Muscle of back (tissue), 11 donors: ENCODE measurements around the gene DOCK2. TPM values are rescaled to one million over a fixed set of nuclear protein-coding genes. Genes with fewer than 3 reads are reported as not detected.

Experiments
- DNase-seq, 3 donors: peaks; one replicate each; pipeline versions ENCODE4 v3.0.0 to v3.0.0-alpha.2; 2013
- polyA plus RNA-seq, 10 donors: library from polyadenylated mRNA; unstranded; fragments of 120-200 nt; gene quantifications; one replicate each; pipeline ENCODE4 v1.2.1, GENCODE V29; 2013; ENCODE audit not compliant: insufficient read length in 10 of 10

Gene DOCK2
- polyA plus RNA-seq, 10 donors: 3.0 to 8.6 (median 3.7) TPM

DNA sequence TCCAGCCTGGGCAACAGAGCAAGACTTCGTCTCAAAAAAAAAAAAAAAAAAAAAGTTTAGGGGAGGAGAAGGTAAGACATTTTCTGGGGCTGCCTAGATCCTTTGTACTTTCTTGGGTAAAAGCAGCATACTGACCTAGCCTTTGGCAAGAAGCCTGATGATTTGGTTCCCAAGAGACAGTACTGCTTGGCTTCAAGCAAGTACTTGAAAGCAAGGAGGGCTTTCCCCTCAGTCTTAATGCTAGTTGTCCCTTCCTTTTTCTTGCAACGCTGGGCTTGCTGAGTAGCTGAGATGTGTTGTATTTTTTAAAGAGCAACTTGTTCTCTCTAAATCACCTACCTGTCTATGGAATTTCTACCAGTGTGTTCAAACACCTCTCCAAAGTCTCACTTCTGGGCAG lies 267.0 kb downstream of the DOCK2 start:
- peak; percentile 30 to 60 (median 31) for DNase-seq

GRCh38 chr5:169904508-169904907 lies 267.4 kb downstream of the DOCK2 start:
- DNase-seq: peak; percentile 5 to 38 (median 8)

DNA sequence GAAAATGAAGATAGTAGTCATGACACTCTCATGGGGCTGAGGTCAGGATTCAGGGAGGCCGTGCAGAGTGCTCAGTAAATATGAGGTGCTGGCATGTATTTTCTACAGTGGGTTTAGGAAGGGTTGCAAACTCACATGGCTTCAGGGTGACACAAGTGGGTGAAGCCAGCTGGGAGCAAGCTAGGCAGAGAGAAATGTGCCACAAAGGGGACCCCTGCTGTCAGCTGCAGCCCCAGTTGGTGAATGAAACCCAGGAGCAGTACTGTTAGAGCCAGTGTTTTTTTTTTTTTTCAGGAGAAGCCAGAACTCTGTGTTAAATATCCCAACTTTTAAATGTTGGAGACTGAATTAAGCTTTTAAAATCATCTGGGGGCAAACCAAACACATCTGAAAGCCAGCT lies 267.9 kb downstream of the DOCK2 start:
- peak in 1 of 3 donors; percentile 8 for DNase-seq

DNA sequence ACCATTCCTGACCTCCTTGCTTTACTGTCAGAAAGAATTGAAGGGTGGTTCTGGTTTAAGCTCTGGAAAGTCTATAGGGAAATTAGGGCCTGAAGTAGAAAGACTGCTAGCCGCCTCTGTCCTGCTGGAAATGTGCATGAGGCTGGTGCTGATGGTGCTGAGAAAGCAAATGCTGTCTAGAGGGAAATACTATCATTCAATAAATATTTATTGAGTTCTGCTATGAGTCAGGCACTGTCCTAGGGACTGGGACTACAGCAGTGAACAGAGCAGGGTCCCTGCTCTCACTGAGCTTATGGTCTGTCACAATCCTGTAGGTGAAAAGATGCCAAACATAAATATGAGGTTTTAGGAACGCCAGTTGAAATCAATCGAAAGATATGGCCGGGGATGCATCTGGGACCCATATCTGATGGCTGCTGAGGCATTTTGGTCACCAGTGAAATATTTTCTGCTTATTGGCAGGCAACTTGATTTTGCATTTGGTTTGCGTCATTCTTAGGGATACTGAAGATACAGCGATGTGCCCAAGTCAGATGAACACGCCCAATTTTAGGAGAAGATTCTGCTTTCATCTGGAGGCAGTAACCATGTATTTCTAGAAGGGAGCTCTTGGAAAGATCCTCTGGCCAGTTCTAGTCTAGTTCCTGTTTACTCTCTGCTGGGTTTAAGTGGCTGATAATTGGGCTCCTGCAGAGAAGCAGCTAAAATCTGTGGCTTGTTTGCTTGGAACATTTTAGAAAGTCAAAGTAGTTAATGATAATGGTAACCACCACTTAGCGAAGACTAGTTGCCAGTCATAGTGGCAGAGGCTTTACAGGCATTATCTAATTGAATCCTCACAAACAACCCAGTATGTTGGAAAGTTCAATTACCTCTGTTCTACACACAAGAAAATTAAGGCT lies 269.9 kb downstream of the DOCK2 start:
- DNase-seq: no peak

DNA sequence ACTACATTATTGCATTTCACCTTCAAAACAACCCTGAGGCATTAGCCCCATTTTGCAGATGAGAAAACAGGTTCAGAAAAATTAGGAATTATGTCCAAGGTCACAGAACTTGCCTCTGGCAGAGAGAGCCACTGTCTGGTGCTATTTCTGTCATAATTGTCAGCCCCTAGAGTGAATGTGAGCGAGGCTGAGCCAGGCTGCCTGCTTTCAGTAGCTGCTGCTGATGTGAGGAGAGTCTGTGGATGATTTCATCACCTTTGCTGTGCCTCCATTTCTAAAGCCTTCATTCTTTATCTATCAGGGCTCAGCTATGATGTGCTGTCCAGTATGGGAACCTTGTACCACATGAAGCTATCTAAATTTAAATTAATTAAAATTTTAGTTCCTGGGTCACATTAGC lies 271.8 kb downstream of the DOCK2 start:
- DNase-seq: no peak

- DNase-seq: no peak
Observed at GRCh38 chr5:169909945-169910344, 272.9 kb downstream of the DOCK2 start.

GRCh38 chr5:169910393-169910792 lies 273.3 kb downstream of the DOCK2 start:
- DNase-seq: no peak

GRCh38 chr5:169911448-169912212 lies 274.6 kb downstream of the DOCK2 start:
- no peak for DNase-seq

GRCh38 chr5:169913479-169913878 lies 276.4 kb downstream of the DOCK2 start:
- DNase-seq: no peak

- DNase-seq: peak; percentile 19 to 61 (median 22)
Observed at GRCh38 chr5:169914766-169915165, 277.7 kb downstream of the DOCK2 start.

DNA sequence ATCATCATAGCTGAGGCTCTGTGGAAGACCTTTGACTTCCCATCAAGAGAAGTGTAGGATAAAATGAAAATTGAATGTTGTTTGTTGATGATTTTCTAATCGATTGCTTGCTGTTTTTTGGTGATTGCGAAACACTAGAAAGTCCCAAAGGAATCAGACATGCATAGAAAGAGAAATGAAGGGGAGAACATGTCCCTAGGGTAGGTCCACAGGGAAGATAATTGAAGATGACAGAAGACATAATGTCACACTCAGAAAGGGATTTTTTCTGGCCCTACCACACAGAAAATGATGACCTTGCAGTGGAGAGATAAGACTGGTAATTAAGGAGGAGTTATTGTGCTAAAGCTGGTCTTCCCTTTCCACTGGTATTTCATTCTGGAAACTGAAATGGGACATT lies 280.4 kb downstream of the DOCK2 start:
- no peak for DNase-seq

DNA sequence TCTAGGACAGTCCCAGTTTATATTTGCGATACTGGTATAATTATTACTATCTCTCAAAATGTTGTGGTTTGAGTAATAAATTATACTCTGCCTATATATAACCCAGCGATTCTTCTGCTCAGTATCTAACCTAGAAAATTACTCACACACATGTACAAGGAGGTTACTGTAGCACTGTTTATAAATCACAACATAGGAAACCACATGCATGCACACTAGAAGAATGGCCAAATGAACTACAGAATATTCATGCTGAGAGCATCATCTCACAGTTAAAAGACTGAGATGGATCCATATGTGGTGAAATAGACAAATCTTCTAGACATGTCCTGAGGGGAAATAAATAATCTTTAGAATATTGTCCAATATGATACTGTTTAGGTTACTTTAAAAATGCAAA lies 281.2 kb downstream of the DOCK2 start:
- no peak for DNase-seq

GRCh38 chr5:169920474-169920873 lies 283.4 kb downstream of the DOCK2 start:
- no peak for DNase-seq

GRCh38 chr5:169921384-169921783 lies 284.3 kb downstream of the DOCK2 start:
- no peak for DNase-seq

DNA sequence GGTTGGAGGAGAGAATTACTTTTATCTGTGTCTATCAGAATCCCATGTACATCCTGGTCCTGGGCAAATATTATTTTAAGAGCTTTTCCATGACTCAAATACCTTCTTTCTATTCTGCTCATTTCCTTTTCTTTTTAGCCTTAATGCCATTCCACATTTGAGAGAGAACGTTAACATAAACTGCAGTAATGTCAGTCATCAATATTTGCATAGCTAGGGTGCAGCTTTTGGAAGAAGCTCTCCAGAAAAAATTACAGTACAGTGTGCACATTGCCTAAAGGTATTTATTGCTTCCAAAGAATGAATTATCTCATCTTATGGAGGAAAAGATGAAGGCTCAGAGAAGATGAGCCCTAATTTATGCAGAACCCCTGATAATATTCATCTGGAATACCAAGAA lies 284.9 kb downstream of the DOCK2 start:
- no peak for DNase-seq

- no peak for DNase-seq
Observed at GRCh38 chr5:169922474-169922873, 285.4 kb downstream of the DOCK2 start.

- DNase-seq: no peak
Observed at GRCh38 chr5:169923988-169924387, 286.9 kb downstream of the DOCK2 start.

DNA sequence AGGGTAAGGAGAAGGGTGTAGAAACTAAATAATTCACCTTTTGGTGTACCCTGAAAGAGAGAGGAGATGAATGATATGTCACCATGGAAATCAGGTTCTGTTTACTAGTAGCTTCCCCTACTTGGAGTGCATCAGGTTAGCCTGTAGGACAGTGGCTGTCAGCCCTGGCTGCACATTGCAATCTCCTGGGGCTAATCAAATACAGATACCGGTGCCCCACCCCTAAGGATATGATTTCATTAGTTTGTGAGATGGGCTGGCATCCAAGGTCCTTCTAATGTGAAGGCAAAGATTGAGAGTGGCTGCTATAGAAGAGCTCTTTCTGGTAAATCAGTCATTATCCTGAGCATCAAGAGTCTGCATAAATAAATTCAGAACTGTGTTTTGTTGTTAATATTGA lies 296.1 kb downstream of the DOCK2 start:
- no peak for DNase-seq

DNA sequence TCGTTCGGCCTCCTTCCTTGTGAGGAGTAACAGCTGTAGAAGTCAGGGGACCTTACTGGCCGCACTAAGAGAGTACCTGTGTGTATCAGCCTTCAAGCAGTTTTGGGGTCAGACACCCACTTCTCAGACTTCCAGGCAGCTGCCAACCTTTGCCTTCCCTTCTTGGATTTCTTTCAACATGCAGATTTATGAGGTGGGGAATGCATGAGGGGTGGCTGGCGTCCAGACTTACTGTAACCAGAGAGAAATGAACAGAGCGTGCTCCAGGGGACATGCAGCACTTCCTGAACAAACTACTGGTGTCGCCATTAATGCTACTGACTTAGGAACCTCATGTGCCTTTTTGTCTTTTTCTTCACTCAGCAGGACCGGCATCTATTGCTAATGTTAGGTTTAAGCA lies 296.5 kb downstream of the DOCK2 start:
- no peak for DNase-seq

DNA sequence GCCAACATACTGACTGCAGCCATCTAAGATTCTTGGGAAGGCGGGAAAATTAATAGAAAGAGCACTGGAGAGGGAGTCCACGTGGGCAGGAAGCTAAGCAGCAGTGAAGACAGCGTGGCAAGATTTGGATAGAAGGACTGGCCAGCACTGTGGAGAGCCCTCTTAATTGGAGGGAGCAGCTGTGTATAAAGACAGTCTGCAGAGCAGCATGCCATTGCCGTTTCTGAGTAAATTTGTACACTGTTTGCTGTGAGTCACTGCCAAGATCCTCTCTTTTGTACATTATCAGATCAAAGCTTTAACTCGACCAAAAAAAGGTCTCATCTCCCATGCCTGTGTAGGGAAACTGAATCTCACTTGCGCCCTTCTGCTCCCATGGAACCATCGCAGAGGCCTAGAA lies 297.9 kb downstream of the DOCK2 start:
- DNase-seq: no peak

- DNase-seq: no peak
Observed at GRCh38 chr5:169935762-169936161, 298.7 kb downstream of the DOCK2 start.

DNA sequence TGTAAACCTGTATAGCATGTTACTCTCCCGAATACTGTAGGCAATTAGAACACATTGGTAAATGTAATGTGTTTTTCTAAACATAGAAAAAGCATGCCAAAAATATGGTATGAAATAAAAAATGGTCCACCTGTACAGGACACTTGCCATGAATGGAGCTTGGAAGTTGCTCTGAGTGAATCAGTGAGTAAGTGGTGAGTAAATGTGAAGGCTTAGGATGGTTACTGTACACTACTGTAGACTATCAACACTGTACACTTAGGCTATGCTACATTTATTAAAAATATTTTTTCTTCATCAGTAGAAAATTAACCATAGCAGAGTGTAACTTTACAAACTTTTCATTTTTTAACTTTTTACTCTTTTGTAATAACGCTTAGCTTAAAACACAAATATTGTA lies 301.4 kb downstream of the DOCK2 start:
- DNase-seq: no peak

- no peak for DNase-seq
Observed at GRCh38 chr5:169939731-169940130, 302.7 kb downstream of the DOCK2 start.
